Left kidney (tissue), 8 donors: ENCODE results near the gene ZBTB20. TPM values are rescaled to one million over a fixed set of nuclear protein-coding genes. Genes with fewer than 3 reads are reported as not detected.
"Not testable (repeated sequence)": the region's sequence is repeated elsewhere in the genome, so short reads cannot be mapped to it uniquely, and the experiment has no call there.

Experiments used
- DNase-seq: peaks from one replicate; pipeline ENCODE4 v3.0.0-alpha.2; 2013
- long read RNA-seq, 8 donors: transcript quantifications; one replicate each; lab custom pipeline, GENCODE V29; 2026
- polyA plus RNA-seq: library from polyadenylated mRNA; unstranded; fragments of 120-200 nt; gene quantifications from one replicate; pipeline ENCODE4 v1.2.1, GENCODE V29; 2013; ENCODE audit not compliant: insufficient read length

ZBTB20 gene
- 5.6 TPM for polyA plus RNA-seq
- long read RNA-seq, donor 1, result 0 reads
- long read RNA-seq, donor 2, result 0 reads
- long read RNA-seq, donor 3, result 0 reads
- long read RNA-seq, donor 4, result 0 reads
- long read RNA-seq, donor 5, result 0 reads
- long read RNA-seq, donor 6, result 0 reads
- long read RNA-seq, donor 7, result 0 reads
- long read RNA-seq, donor 8, result 0 reads

DNA sequence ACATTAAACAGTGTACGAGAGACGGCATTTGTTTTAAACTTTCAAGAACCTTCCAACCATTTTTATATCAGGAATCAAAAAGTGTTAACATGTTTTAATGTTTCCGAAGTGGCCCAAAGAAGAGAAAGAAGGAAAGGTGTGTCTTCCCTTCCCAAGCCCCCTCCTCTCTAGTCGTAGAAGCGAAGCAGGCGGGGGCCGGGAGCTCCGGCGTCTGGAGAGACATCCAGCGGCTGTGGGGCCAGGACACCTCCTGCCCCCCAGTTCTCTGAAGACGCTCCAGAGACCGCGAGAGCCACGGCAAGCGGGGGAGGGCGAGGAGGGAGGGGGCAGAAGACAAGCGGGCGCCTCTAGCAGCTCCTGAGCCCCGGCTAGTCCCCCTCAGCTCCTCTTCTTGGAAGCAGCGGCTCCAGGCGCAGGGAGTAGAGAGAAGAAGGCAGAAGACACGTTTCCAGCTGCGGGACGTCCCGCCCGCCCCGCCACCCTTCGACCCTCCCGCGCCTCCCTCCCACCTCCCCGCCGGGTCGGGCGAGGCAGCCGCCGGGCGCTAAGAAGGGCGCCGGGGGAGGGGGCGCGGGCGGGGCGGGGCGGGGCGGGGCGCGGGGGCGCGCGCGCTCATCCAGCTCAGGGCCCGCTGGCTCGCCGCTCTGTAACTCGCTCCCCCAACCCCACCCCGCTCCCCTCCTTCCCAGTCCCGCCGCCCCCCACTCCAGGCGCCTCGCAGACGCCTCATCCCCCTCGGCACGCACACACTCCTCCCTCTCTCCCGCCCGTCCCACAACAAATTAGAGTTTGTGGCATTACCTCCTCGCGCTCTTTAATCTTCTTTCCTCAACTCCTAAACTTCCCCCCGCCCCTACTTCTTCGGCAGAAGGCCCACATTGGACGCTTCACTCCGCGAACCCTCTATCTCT is at the start of gene ZBTB20:
Gene ZBTB20 (minus strand): TSS at position 871 of the 911 bp plus-strand sequence.
- peak; percentile 60 for DNase-seq

DNA sequence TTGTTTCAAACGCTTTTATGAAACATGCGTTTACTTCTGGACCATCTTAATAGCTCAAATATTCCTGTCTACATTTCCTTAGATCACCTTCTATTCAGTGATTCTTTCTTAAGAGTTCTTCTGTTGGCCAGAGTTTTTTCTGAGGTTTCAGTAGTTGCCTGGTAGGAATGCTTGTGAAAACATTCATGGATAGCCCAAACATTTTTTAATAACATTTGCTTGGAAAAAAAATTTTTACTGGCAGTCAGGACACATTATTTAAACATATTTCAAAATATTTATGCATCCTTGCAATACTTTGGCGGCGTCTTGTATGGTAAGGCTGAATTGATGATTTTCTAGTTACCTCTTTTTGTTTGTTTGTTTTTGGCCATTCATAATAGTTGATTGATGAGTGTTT is 47.4 kb upstream of the ZBTB20 start:
- no peak for DNase-seq

GRCh38 chr3:115190747-115191146 is 43.7 kb upstream of the ZBTB20 start:
- no peak for DNase-seq

GRCh38 chr3:115187149-115187757 is 40.2 kb upstream of the ZBTB20 start:
- no peak for DNase-seq

DNA sequence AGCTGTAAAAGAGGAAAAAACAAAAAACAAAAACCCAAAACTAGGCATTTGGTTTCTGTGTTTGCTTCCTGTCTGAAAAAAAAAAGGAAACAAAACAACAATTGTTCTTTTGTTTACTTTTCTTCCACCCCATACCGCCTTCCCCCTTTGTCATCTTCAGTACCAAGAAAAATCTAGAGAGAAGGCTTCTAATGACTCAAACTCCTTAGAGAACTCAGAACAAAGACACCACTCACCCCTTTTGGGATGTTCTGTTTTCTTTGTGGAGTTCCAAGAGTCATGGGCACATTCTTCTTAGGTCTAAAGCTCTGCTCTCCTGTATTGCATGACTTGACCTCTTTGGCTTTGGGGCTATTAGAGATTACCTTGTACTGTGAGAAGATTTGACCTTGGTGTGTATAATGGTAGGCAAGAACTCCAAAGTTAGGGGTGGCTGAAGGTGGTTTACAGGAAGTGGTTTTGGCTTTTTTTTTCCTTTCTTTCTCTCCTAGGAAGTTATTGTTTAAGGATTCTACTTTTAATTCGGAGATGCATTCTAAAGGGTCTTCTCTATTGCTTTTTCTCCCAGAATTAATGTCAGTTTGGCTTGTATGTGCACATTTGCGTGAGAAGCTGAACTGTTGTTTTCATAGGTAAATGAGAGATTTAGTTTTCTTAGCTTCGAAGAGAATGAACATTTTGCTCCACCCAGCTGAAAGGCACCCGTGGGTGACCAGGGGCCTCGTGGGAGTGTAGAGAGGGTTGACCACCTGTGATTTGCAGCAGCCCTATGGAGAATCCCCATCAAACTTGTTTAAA is 39.5 kb upstream of the ZBTB20 start:
- DNase-seq, result no peak

DNA sequence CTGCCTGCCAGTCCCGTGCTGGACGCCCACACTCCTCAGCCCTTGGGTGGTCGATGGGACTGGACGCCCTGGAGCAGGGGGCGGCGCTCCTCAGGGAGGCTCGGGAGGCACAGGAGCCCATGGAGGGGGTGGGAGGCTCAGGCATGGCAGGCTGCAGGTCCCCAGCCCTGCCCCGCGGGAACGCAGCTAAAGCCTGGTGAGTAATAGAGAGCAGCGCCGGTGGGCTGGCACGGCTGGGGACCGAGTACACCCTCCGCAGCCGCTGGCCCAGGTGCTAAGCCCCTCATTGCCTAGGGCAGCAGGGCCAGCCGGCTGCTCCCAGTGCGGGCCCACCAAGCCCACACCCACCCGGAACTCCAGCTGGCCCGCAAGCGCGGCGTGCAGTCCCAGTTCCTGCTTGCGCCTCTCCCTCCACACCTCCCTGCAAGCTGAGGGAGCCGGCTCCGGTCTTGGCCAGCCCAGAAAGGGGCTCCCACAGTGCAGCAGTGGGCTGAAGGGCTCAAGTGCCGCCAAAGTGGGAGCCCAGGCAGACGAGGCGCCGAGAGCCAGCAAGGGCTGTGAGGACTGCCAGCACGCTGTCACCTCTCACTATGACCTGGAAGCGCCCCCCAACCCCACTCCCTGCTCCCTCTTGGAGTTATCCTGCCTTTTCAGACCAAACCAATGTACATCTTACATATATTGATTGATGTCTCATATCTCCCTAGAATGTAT is 37.9 kb upstream of the ZBTB20 start:
- not testable (repeated sequence) for DNase-seq

DNA sequence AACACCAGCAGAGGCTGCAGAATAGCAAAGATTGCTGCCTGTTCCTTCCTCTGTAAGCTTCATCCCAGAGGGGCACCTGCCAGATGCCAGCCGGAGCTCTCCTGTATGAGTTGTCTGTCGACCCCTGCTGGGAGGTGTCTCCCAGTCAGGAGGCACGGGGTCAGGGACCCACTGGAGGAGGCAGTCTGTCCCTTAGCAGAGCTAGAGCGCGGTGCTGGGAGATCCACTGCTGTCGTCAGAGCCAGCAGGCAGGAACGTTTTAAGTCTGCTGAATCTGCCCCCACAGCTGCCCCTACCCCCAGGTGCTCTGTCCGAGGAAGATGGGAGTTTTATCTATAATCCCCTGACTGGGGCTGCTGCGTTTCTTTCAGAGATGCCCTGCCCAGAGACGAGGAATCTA is 31.8 kb upstream of the ZBTB20 start:
- DNase-seq, result not testable (repeated sequence)

DNA sequence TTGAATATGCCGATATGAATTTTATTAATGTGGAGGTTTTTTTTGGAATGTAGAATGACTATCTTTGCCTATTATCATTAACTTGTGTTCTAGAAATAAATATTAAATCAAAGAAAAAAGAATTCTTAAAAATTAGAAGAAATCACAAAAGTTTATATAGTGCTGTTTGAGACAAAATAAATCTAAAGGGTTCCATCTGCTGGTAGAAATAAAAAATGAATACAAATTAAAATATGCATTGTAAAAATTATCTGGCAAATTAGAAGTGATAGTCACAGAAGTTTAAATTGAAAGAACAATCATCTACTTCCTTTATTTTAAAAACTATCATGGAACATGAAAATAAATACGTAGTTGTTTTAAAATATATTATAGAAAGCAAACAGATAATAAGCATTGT is 22.7 kb upstream of the ZBTB20 start:
- DNase-seq, result no peak

DNA sequence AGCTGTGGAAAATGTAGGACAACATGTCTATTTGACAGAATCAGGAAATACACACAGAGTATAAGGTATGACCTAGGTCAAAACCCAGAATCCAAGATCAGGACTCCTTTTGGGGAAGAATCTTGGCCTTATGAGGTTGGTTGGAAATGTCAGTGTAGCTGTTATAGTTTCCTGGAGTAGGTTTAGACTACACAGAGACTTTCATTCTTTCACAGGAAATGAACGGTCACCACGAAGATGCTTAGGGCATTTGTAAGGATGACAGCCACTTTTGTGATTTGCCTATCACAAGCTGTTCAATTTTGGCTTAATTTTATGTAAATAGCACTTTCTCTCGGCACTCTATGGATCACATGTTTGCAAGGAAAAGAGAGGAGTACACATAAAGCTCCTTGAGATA is 18.6 kb upstream of the ZBTB20 start:
- no peak for DNase-seq

DNA sequence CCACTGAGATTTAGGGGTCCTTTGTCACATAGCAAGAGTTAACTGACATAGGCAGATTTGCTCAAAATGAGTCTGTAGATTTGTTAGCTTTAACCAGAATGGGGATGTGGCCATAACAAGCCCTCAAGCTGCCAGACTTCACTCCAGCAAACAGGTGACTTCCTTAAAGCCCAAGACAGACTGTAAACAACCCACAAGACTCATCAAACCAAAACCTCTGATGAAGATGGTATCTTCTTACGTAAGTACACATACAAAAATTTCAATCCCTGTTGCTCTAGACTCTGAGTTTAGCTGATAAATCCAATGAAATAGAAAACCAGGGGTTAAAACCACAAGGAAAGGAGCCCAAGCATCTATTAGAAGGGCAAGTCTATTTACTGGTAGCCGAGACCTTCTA is 18.2 kb upstream of the ZBTB20 start:
- DNase-seq, result no peak

DNA sequence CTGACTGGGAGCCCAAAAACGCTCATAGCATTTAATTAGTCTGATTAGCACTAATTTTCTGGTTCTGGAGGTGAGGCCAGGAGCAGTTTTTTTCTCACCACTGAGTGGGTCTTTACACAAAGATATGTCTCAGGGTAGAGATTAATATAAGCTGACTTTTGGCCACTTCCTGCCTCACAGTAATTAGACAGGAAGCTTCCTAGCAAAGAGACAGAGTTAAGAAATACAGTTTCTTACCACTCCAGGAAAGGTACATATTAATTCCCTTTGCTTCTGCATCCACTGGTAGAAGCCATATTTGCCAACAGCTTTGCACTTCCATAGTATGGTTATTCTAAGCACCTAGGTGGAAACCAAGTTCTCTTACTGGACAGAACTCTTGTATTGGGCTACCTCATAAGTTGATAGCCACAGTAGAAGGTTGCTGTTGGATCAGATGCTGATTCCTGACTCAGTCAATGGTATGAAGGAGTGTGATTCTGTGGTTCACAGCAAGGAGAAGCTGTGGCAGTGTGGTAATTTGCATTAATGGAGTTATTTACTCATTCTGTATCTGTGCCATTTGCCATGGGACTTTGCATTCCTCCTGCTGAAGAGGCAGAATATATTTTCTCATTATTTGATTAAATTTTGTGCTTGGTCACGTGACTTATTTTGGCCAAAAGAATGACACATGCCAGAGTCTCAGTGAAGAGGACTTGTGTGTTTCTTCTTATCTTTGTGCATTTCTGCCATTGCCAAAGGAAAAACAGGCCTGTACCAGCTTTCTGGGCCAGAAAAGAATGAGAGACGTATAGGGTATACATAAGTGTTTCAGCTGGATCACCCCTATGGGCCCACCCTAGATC is 17.5 kb upstream of the ZBTB20 start:
- DNase-seq, result no peak

GRCh38 chr3:115162759-115163158 is 15.7 kb upstream of the ZBTB20 start:
- no peak for DNase-seq

DNA sequence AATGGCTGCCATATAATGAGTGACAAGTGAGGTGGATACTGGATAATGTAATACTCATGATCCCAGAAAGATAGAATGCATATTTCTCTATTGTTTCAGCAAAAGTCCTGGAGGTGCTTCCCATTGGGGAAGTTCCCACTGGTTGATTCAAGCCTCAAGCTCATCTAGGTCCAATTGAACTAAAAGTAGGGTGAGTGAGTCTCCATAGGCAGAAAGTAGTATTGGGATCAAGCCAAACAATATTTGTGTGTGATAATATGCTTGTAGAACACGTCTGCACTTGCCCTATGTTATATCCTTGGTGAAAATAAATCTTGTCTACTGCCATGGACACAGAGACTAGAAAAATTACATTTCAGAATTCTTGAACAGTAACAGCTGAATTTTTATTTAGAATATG is 14.8 kb upstream of the ZBTB20 start:
- no peak for DNase-seq

GRCh38 chr3:115161168-115161834 is 14.2 kb upstream of the ZBTB20 start:
- no peak for DNase-seq

GRCh38 chr3:115160295-115160694 is 13.2 kb upstream of the ZBTB20 start:
- no peak for DNase-seq

DNA sequence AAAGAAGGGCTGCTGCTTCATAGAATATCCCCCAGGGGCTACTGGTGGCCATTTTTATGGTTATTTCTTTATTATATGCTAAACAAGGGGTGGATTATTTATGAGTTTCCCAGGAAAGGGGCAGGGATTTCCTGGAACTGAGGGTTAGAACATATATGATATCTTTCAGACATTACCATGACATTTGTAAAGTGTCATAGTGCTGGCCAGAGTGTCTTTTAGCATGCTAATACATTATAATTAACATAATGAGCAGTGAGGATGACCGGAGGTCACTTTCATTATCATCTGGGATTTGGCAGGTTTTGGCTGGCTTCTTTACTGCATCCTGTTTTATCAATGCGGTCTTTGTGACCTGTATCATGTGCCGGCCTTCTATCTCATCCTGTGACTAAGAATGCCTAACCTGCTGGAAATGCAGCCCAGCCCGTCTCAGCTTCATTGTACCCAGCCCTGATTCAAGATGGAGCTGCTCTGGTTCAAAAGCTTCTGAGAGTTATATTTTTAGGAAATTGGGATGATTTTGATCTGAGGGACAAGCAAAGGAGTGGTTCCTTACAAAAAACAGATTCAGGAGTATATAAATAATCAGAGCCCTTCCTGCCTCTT is 9.1 kb upstream of the ZBTB20 start:
- no peak for DNase-seq

GRCh38 chr3:115154611-115155010 is 7.5 kb upstream of the ZBTB20 start:
- DNase-seq, result no peak

DNA sequence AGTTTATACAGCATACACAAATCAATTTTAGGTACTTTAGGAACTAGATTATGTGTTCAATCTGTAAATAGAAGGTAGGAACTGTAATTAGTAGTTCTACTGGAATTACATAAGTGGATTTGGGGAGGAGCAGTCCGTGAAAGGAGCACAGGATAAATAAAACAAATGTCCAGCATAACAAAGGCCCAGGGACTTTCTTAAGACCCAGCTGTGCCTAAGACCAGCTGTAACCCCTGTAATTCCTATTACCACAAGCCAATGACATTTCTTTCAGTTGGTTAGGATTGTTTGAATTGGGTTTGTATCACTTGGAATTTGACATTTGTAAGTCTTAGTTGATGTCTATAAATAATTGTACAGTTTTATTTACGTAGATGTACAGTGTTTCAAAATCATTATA is 4.8 kb upstream of the ZBTB20 start:
- DNase-seq, result no peak

- no peak for DNase-seq
Measured at GRCh38 chr3:115148142-115148790, 1.2 kb upstream of the ZBTB20 start.
